H1 (cell line): ENCODE results near the gene PLEKHO1. TPM values are rescaled to one million over a fixed set of nuclear protein-coding genes. Genes with fewer than 3 reads are reported as not detected.

Experiments used
- CTCF ChIA-PET: fragments of 300-600 bp; sonication (Branson Sonifier 250); formaldehyde crosslinking; loops from one replicate; lab custom pipeline; 2021; ENCODE audit not compliant: partially characterized antibody; lab: Charles Lee
- POLR2A ChIA-PET: fragments of 300-600 bp; sonication (Branson Sonifier 250); formaldehyde crosslinking; loops from one replicate; lab custom pipeline; 2021; ENCODE audit warnings: inconsistent platforms; ENCODE audit not compliant: partially characterized antibody; lab: Charles Lee
- DNase-seq, 2 experiments: peaks; one replicate each; pipeline versions ENCODE4 v3.0.0 to v3.0.0-alpha.2; 2010 to 2022; ENCODE audit warnings: low spot score in 2 of 2, low read depth in 1 of 2, mixed read lengths in 1 of 2
- FAIRE-seq: peaks from 2 replicates; lab custom pipeline; 2011; peaks lifted over from hg19 to GRCh38; lab: Jason Lieb, UNC
- H2AFZ ChIP-seq: 2 replicates; pipeline ENCODE4 v1.8.1; 2012; ENCODE audit warnings: low read length, inconsistent platforms
- H2AK5ac ChIP-seq: 2 replicates; pipeline ENCODE4 v1.6.1; 2013; ENCODE audit warnings: low read depth, low read length
- H2BK120ac ChIP-seq: replicated peaks from 2 replicates; pipeline ENCODE3; 2013; ENCODE audit warnings: low read depth, low read length, inconsistent platforms
- H2BK12ac ChIP-seq: 2 replicates; pipeline ENCODE4 v1.6.1; 2013; ENCODE audit warnings: low read depth, low read length
- H2BK15ac ChIP-seq: 2 replicates; pipeline ENCODE4 v1.6.1; 2013; ENCODE audit warnings: low read length
- H2BK20ac ChIP-seq: 2 replicates; pipeline ENCODE4 v1.6.1; 2013; ENCODE audit warnings: low read length
- H2BK5ac ChIP-seq: 2 replicates; pipeline ENCODE4 v1.6.1; 2013; ENCODE audit warnings: low read depth, low read length
- H3K14ac ChIP-seq: 2 replicates; pipeline ENCODE4 v1.6.1; 2013; ENCODE audit warnings: inconsistent platforms; ENCODE audit not compliant: insufficient read length
- H3K18ac ChIP-seq: 2 replicates; pipeline ENCODE4 v1.6.1; 2013; ENCODE audit warnings: low read length; ENCODE audit errors: extremely low read depth
- H3K23ac ChIP-seq: 2 replicates; pipeline ENCODE4 v1.6.1; 2013; ENCODE audit warnings: inconsistent platforms; ENCODE audit not compliant: insufficient read length
- H3K23me2 ChIP-seq: 2 replicates; pipeline ENCODE4 v1.6.1; 2013; ENCODE audit warnings: low read depth, low read length
- H3K27ac ChIP-seq: 2 replicates; pipeline ENCODE4 v1.6.1; 2011; ENCODE audit warnings: low read depth, low read length, inconsistent platforms
- H3K27me3 ChIP-seq, 4 experiments: replicated peaks in 1 of 4; 1 replicate in 1 of 4; 2 replicates in 3 of 4; pipeline versions ENCODE4 v1.6.1 to v1.8.1; 2011 to 2013; ENCODE audit warnings: low read length in 3 of 4, mild to moderate bottlenecking in 3 of 4, inconsistent platforms in 2 of 4, mixed read lengths in 2 of 4, moderate library complexity in 1 of 4; ENCODE audit not compliant: control insufficient read depth in 3 of 4, insufficient read depth in 3 of 4; ENCODE audit errors: extremely low read depth in 1 of 4
- H3K36me3 ChIP-seq, 4 experiments: 2 replicates each; pipeline versions ENCODE4 v1.6.1 to v1.8.1; 2011 to 2013; ENCODE audit warnings: mild to moderate bottlenecking in 4 of 4, low read length in 3 of 4, moderate library complexity in 2 of 4, control low read depth in 1 of 4, inconsistent platforms in 1 of 4; ENCODE audit not compliant: insufficient read depth in 4 of 4, control insufficient read depth in 2 of 4
- H3K4ac ChIP-seq: replicated peaks from 2 replicates; pipeline ENCODE3; 2013; ENCODE audit warnings: low read length, low read depth, mixed read lengths, inconsistent platforms; ENCODE audit not compliant: insufficient read length
- H3K4me1 ChIP-seq, 4 experiments: replicated peaks in 1 of 4; 1 replicate in 1 of 4; 2 replicates in 3 of 4; pipeline versions ENCODE4 v1.6.1 to v1.8.1; 2011 to 2013; ENCODE audit warnings: low read length in 3 of 4, inconsistent platforms in 2 of 4, mixed read lengths in 1 of 4; ENCODE audit not compliant: insufficient read depth in 4 of 4, control insufficient read depth in 3 of 4
- H3K4me2 ChIP-seq, 2 experiments: 2 replicates each; pipeline versions ENCODE4 v1.6.1 to v1.8.1; 2011 to 2013; ENCODE audit warnings: low read depth in 2 of 2, low read length in 2 of 2, control low read depth in 1 of 2, inconsistent platforms in 1 of 2, mild to moderate bottlenecking in 1 of 2; ENCODE audit not compliant: insufficient read depth in 1 of 2
- H3K4me3 ChIP-seq, 4 experiments: fragments of 200-600, 300-600 bp in 1 of 4; sonication (generic), shearing (Covaris generic), sonication (Bioruptor Twin) in 1 of 4; 2 replicates each; pipeline versions ENCODE4 v1.5.1 to v1.8.1; 2011 to 2016; ENCODE audit warnings: low read length in 4 of 4, low read depth in 3 of 4, control low read depth in 2 of 4, inconsistent platforms in 2 of 4, mild to moderate bottlenecking in 2 of 4, mixed read lengths in 1 of 4, moderate library complexity in 1 of 4; ENCODE audit not compliant: insufficient read depth in 2 of 4; ENCODE audit errors: extremely low read depth in 1 of 4
- H3K56ac ChIP-seq: replicated peaks from 2 replicates; pipeline ENCODE3; 2013; ENCODE audit warnings: low read depth, mild to moderate bottlenecking, mixed read lengths, low read length, inconsistent platforms; ENCODE audit not compliant: insufficient read length
- H3K79me1 ChIP-seq: 2 replicates; pipeline ENCODE4 v1.6.1; 2013; ENCODE audit warnings: low read depth, low read length, control low read depth
- H3K79me2 ChIP-seq, 2 experiments: 2 replicates each; pipeline versions ENCODE4 v1.6.1 to v1.8.1; 2012 to 2013; ENCODE audit warnings: low read length in 2 of 2, mild to moderate bottlenecking in 2 of 2, inconsistent platforms in 1 of 2; ENCODE audit not compliant: insufficient read depth in 2 of 2, control insufficient read depth in 1 of 2
- H3K9ac ChIP-seq, 4 experiments: replicated peaks in 1 of 4; 1 replicate in 1 of 4; 2 replicates in 3 of 4; pipeline versions ENCODE4 v1.6.1 to v1.8.1; 2011 to 2013; ENCODE audit warnings: low read depth in 3 of 4, low read length in 3 of 4, control low read depth in 2 of 4, mild to moderate bottlenecking in 2 of 4, moderate library complexity in 2 of 4, inconsistent platforms in 1 of 4; ENCODE audit errors: extremely low read depth in 1 of 4
- H3K9me3 ChIP-seq, 2 experiments: 2 replicates each; pipeline versions ENCODE4 v1.6.1 to v1.8.1; 2012 to 2013; ENCODE audit warnings: mild to moderate bottlenecking in 2 of 2, moderate library complexity in 2 of 2, control low read depth in 1 of 2, inconsistent platforms in 1 of 2, low read depth in 1 of 2, low read length in 1 of 2, mixed read lengths in 1 of 2; ENCODE audit not compliant: insufficient read depth in 2 of 2
- H4K20me1 ChIP-seq, 2 experiments: replicated peaks in 1 of 2; 2 replicates each; pipeline versions ENCODE3 to v1.8.1; 2011 to 2013; ENCODE audit warnings: inconsistent platforms in 2 of 2, low read length in 2 of 2, mild to moderate bottlenecking in 1 of 2; ENCODE audit not compliant: insufficient read depth in 2 of 2, control insufficient read depth in 1 of 2
- H4K5ac ChIP-seq: 2 replicates; pipeline ENCODE4 v1.6.1; 2013; ENCODE audit warnings: low read length, low read depth, mixed read lengths, inconsistent platforms; ENCODE audit not compliant: insufficient read length
- H4K8ac ChIP-seq: 2 replicates; pipeline ENCODE4 v1.8.0; 2013; ENCODE audit warnings: mild to moderate bottlenecking, moderate library complexity, low read length, inconsistent platforms; ENCODE audit not compliant: insufficient read depth; ENCODE audit errors: extremely low read depth
- H4K91ac ChIP-seq: replicated peaks from 2 replicates; pipeline ENCODE3; 2013; ENCODE audit warnings: low read length, mixed read lengths, inconsistent platforms; ENCODE audit not compliant: insufficient read length
- WGBS, 2 experiments: shearing (Covaris generic) in 1 of 2; methylation state at CpG; one replicate each; pipeline versions ENCODE4 v1.1.6 to v1.1.7; 2013 to 2015; ENCODE audit warnings: low lambda C conversion rate in 2 of 2, mixed read lengths in 2 of 2, inconsistent platforms in 1 of 2, low coverage in 1 of 2, missing lambda C conversion rate in 1 of 2; ENCODE audit not compliant: insufficient replicate concordance in 2 of 2, insufficient coverage in 1 of 2, insufficient read length in 1 of 2; ENCODE audit errors: extremely low coverage in 1 of 2, missing lambda C conversion rate in 1 of 2; 5-methylcytosine and 5-hydroxymethylcytosine counted together
- polyA plus RNA-seq, 7 experiments: library from polyadenylated mRNA; depleted of rRNA in 3 of 7; stranded (reverse) in 5 of 7; unstranded in 2 of 7; fragments of >200 nt in 5 of 7; fragments of 200-250 nt in 2 of 7; gene quantifications; 1 replicate in 5 of 7; 2 replicates in 1 of 7; 4 replicates in 1 of 7; pipeline versions ENCODE4 v1.2.1 to v1.2.3, GENCODE V29; 2011 to 2013; ENCODE audit warnings: missing spikeins in 2 of 7, mixed read lengths in 2 of 7
- total RNA-seq: library from RNA; stranded (reverse); fragmentation: NEBNext Ultra II Directional; extraction: Animal tissue kit (Norgen Biotek cat#: 25700); gene quantifications from 2 replicates; pipeline ENCODE4 v1.2.1, GENCODE V29; 2021
- TF ChIP-seq, protein P1 (sequence below), 3 experiments: IDR thresholded peaks; 1 replicate in 2 of 3; 2 replicates in 1 of 3; pipeline versions ENCODE4 v1.5.1 to v1.6.1; 2011; ENCODE audit warnings: low read length in 3 of 3, mild to moderate bottlenecking in 3 of 3, inconsistent platforms in 2 of 3, low read depth in 1 of 3, moderate library complexity in 1 of 3; ENCODE audit not compliant: insufficient read depth in 1 of 3; ENCODE audit errors: control extremely low read depth in 1 of 3

The PLEKHO1 gene
- total and polyA plus RNA-seq, 2 of the 8 experiments (the other 6 are each of a cell fraction or from before 2014, with no cell fraction given): 23.2 to 37.0 TPM

- Histone ChIP-seq H3K56ac (no peak overlapping the region), H2BK5ac (no peak overlapping the region), H4K20me1 (peaks cover 0 to 5% of the 10 kb centered on the region in 2 experiments), H3K4ac (no peak overlapping the region), H4K5ac (no peak overlapping the region), H3K9ac (no peak overlapping the region), H2BK12ac (no peak overlapping the region), H2BK15ac (no peak overlapping the region), H3K14ac (no peak overlapping the region), H2BK20ac (no peak overlapping the region), H3K36me3 (peaks cover 7 to 39% (median 30%) of the 10 kb centered on the region in 4 experiments; a peak in 6 of 8 replicates)
- FAIRE-seq (no peak), DNase-seq (no peak)
- POLR2A ChIA-PET: interaction anchor here (0.7 to 6.4 kb wide), 5 partner anchors 11 to 303 kb away, joined by 3 to 87 read pairs (median 5); a partner anchor contains a TSS
- TF ChIP-seq, protein P1, sequence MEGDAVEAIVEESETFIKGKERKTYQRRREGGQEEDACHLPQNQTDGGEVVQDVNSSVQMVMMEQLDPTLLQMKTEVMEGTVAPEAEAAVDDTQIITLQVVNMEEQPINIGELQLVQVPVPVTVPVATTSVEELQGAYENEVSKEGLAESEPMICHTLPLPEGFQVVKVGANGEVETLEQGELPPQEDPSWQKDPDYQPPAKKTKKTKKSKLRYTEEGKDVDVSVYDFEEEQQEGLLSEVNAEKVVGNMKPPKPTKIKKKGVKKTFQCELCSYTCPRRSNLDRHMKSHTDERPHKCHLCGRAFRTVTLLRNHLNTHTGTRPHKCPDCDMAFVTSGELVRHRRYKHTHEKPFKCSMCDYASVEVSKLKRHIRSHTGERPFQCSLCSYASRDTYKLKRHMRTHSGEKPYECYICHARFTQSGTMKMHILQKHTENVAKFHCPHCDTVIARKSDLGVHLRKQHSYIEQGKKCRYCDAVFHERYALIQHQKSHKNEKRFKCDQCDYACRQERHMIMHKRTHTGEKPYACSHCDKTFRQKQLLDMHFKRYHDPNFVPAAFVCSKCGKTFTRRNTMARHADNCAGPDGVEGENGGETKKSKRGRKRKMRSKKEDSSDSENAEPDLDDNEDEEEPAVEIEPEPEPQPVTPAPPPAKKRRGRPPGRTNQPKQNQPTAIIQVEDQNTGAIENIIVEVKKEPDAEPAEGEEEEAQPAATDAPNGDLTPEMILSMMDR (IDR thresholded peaks at IDR 0.05; ENCODE audit: control extremely low read depth in 1 of 3, insufficient read depth in 1 of 3, low read depth in 1 of 3, low read length in 3 of 3): no peak
- TF ChIP-seq, all 59 proteins: peak for 0
- Histone ChIP-seq H3K79me2 (peaks cover 0 to 19% of the 10 kb centered on the region in 2 experiments; a peak in 2 of 4 replicates), H2AK5ac (no peak overlapping the region), H4K91ac (no peak overlapping the region), H3K27me3 (peaks cover 0 to 2% (median 0%) of the 10 kb centered on the region in 4 experiments; a peak in 1 of 7 replicates), H3K4me1 (peaks cover 0 to 14% (median 5%) of the 10 kb centered on the region in 4 experiments; a peak in 6 of 7 replicates), H2BK120ac (no peak overlapping the region), H3K79me1 (no peaks in the 10 kb centered on the region), H3K4me2 (peak overlapping the region in 1 of 2 experiments; percentile 86; a peak in 2 of 4 replicates), H3K23me2 (peaks cover 14% of the 10 kb centered on the region), H2AFZ (no peak overlapping the region), H3K18ac (no peak overlapping the region), H3K4me3 (peak overlapping the region in 1 of 4 experiments; percentile 99; a peak in 1 of 8 replicates), H3K27ac (no peak overlapping the region), H3K23ac (no peak overlapping the region), H3K9me3 (no peaks in the 10 kb centered on the region), H4K8ac (no peak overlapping the region)
- WGBS, 2 experiments: 86% methylated on average over 2 of the region's 2 CpGs; no CpG with 5 or more reads in 1 of the 2 experiments
- CTCF ChIA-PET: interaction anchor here (1.0 to 4.1 kb wide), 4 partner anchors 10 to 50 kb away, joined by 3 to 20 read pairs (median 5); no protein-coding TSS in a partner anchor
Observed at GRCh38 chr1:150152182-150152536, 2.4 kb downstream of the PLEKHO1 start.
